ENCODE results near the gene SNUPN. TPM values are rescaled to one million over a fixed set of nuclear protein-coding genes. Genes with fewer than 3 reads are reported as not detected.
"Not testable (repeated sequence)": the region's sequence is repeated elsewhere in the genome, so short reads cannot be mapped to it uniquely, and the experiment has no call there.

The SNUPN gene
- total and polyA plus RNA-seq, 2 experiments from 2014 or later, result 25.2 to 28.8 TPM

GRCh38 chr15:75583701-75584100, 41.8 kb downstream of the SNUPN start:
- H4K20me1 ChIP-seq (ENCODE audit: insufficient read depth, poor library complexity, severe bottlenecking), result no peaks in the 10 kb centered on the region
- no peak overlapping the region for H3K4me2 ChIP-seq
- TF ChIP-seq CTCF (IDR thresholded peaks at IDR 0.05; ENCODE audit: poor library complexity) (no peak), EZH2 (IDR thresholded peaks at IDR 0.05; ENCODE audit: borderline replicate concordance) (no peak), EZH2phosphoT487 (IDR thresholded peaks at IDR 0.05; ENCODE audit: low read depth, severe bottlenecking, unreplicated experiment) (no peak)
- no peaks in the 10 kb centered on the region for H3K9me3 ChIP-seq (ENCODE audit: low read depth)
- H3K79me2 ChIP-seq, result peaks cover 3% of the 10 kb centered on the region
- H2AFZ ChIP-seq, result no peak overlapping the region
- H3K36me3 ChIP-seq (replicated peaks; ENCODE audit: insufficient read depth, low read depth), result no peaks in the 10 kb centered on the region
- H3K27ac ChIP-seq, result no peak overlapping the region
- H3K4me1 ChIP-seq (ENCODE audit: insufficient read depth), result peaks cover 5% of the 10 kb centered on the region
- H3K9me2 ChIP-seq (replicated peaks; ENCODE audit: insufficient read depth), result no peaks in the 10 kb centered on the region
- DNase-seq (ENCODE audit: low spot score), result no peak
- H3K27me3 ChIP-seq, result no peaks in the 10 kb centered on the region
- no peak overlapping the region for H3K4me3 ChIP-seq
- WGBS (ENCODE audit: low lambda C conversion rate, missing lambda C conversion rate), result 49% methylated on average over 5 of the region's 5 CpGs

GRCh38 chr15:75582943-75583342, 42.6 kb downstream of the SNUPN start:
- DNase-seq (ENCODE audit: low spot score); H3K9me3 ChIP-seq (ENCODE audit: low read depth); H3K4me2 ChIP-seq; H3K36me3 ChIP-seq (replicated peaks; ENCODE audit: insufficient read depth, low read depth); H4K20me1 ChIP-seq (ENCODE audit: insufficient read depth, poor library complexity, severe bottlenecking); H3K27ac ChIP-seq; H3K27me3 ChIP-seq; H3K4me3 ChIP-seq; H3K9me2 ChIP-seq (replicated peaks; ENCODE audit: insufficient read depth); H3K4me1 ChIP-seq (ENCODE audit: insufficient read depth); H2AFZ ChIP-seq; H3K79me2 ChIP-seq: not testable (repeated sequence)
- 98% methylated on average over 5 of the region's 5 CpGs for WGBS (ENCODE audit: low lambda C conversion rate, missing lambda C conversion rate)

GRCh38 chr15:75578948-75579920, 46.3 kb downstream of the SNUPN start, which contains the start of gene PTPN9:
TSS of gene PTPN9 (minus strand) at chr15:75579315. CDS start at chr15:75578776, 539 bp downstream.
- peaks cover 10% of the 10 kb centered on the region for H4K20me1 ChIP-seq (ENCODE audit: insufficient read depth, poor library complexity, severe bottlenecking)
- TF ChIP-seq CTCF (IDR thresholded peaks at IDR 0.05; ENCODE audit: poor library complexity), result peak; percentile 59
- no peak for TF ChIP-seq EZH2 (IDR thresholded peaks at IDR 0.05; ENCODE audit: borderline replicate concordance)
- TF ChIP-seq EZH2phosphoT487 (IDR thresholded peaks at IDR 0.05; ENCODE audit: low read depth, severe bottlenecking, unreplicated experiment), result no peak
- H3K4me2 ChIP-seq, result peak within 1 kb of the TSS; percentile 96
- DNase-seq (ENCODE audit: low spot score), result peak; percentile 93
- H3K4me3 ChIP-seq, result peak within 1 kb of the TSS; percentile 93
- H3K36me3 ChIP-seq (replicated peaks; ENCODE audit: insufficient read depth, low read depth), result no peaks in the 10 kb centered on the region
- WGBS (ENCODE audit: low lambda C conversion rate, missing lambda C conversion rate), result 3% methylated on average over 57 of the region's 78 CpGs
- H3K79me2 ChIP-seq, result peaks cover 43% of the 10 kb centered on the region
- no peaks in the 10 kb centered on the region for H3K27me3 ChIP-seq
- H2AFZ ChIP-seq, result peak within 1 kb of the TSS; percentile 91
- peak within 1 kb of the TSS; percentile 99 for H3K27ac ChIP-seq
- peaks cover 13% of the 10 kb centered on the region for H3K4me1 ChIP-seq (ENCODE audit: insufficient read depth)
- H3K9me2 ChIP-seq (replicated peaks; ENCODE audit: insufficient read depth), result no peaks in the 10 kb centered on the region
- no peaks in the 10 kb centered on the region for H3K9me3 ChIP-seq (ENCODE audit: low read depth)

All from hepatocyte (in vitro differentiated cells).